ENCODE measurements around the gene HDAC4. TPM values are rescaled to one million over a fixed set of nuclear protein-coding genes. Genes with fewer than 3 reads are reported as not detected.

Gene HDAC4
- polyA plus RNA-seq, 1 donor from 2014 or later, result 2.8 TPM

- Mint-ChIP-seq H3K9me3 (peaks cover 2 to 10% (median 8%) of the 10 kb centered on the region in 3 donors), H3K27me3 (peaks cover 34% of the 10 kb centered on the region), H3K4me1 (peaks cover 0 to 10% (median 0%) of the 10 kb centered on the region in 3 donors)
Measured at GRCh38 chr2:239436669-239437335, 36.0 kb upstream of the HDAC4 start.

GRCh38 chr2:239436076-239436475, 35.3 kb upstream of the HDAC4 start:
- no peaks in the 10 kb centered on the region for H3K36me3 Mint-ChIP-seq
- peaks cover 27% of the 10 kb centered on the region for H3K27me3 Mint-ChIP-seq
- H3K4me1 Mint-ChIP-seq, result peaks cover 0 to 5% (median 0%) of the 10 kb centered on the region in 3 donors
- H3K27ac Mint-ChIP-seq, result no peak overlapping the region
- peaks cover 2 to 10% (median 8%) of the 10 kb centered on the region in 3 donors for H3K9me3 Mint-ChIP-seq
- no peak overlapping the region for H3K4me3 Mint-ChIP-seq

More at GRCh38 chr2:239436669-239437335, 36.0 kb upstream of the HDAC4 start:
- H3K36me3 Mint-ChIP-seq, result no peaks in the 10 kb centered on the region
- H3K27ac Mint-ChIP-seq, result peak overlapping the region in 1 of 3 donors; percentile 34
- H3K4me3 Mint-ChIP-seq, result no peak overlapping the region

- peaks cover 9% of the 10 kb centered on the region for H3K27me3 Mint-ChIP-seq
- peaks cover 2 to 10% (median 8%) of the 10 kb centered on the region in 3 donors for H3K9me3 Mint-ChIP-seq
- H3K4me1 Mint-ChIP-seq, result peaks cover 0 to 2% (median 0%) of the 10 kb centered on the region in 3 donors
- no peak overlapping the region for H3K4me3 Mint-ChIP-seq
- H3K36me3 Mint-ChIP-seq, result no peaks in the 10 kb centered on the region
- H3K27ac Mint-ChIP-seq, result no peak overlapping the region
Measured at GRCh38 chr2:239433777-239434403, 33.1 kb upstream of the HDAC4 start.

- Mint-ChIP-seq H3K27me3 (peaks cover 13% of the 10 kb centered on the region), H3K36me3 (no peaks in the 10 kb centered on the region), H3K4me1 (peaks cover 0 to 2% (median 0%) of the 10 kb centered on the region in 3 donors), H3K9me3 (peaks cover 2 to 10% (median 8%) of the 10 kb centered on the region in 3 donors), H3K27ac (no peak overlapping the region), H3K4me3 (no peak overlapping the region)
Measured at GRCh38 chr2:239432174-239432573, 31.4 kb upstream of the HDAC4 start.

- Mint-ChIP-seq H3K4me3 (no peak overlapping the region), H3K9me3 (peaks cover 2 to 10% (median 6%) of the 10 kb centered on the region in 3 donors), H3K27ac (no peak overlapping the region), H3K36me3 (no peaks in the 10 kb centered on the region), H3K4me1 (peaks cover 0 to 2% (median 0%) of the 10 kb centered on the region in 3 donors), H3K27me3 (peaks cover 15% of the 10 kb centered on the region)
Measured at GRCh38 chr2:239431536-239431935, 30.7 kb upstream of the HDAC4 start.

- Mint-ChIP-seq H3K4me1 (peaks cover 0 to 2% (median 0%) of the 10 kb centered on the region in 3 donors), H3K9me3 (peaks cover 2 to 10% (median 6%) of the 10 kb centered on the region in 3 donors), H3K27me3 (peaks cover 15% of the 10 kb centered on the region), H3K4me3 (no peak overlapping the region), H3K27ac (no peak overlapping the region), H3K36me3 (no peaks in the 10 kb centered on the region)
Measured at GRCh38 chr2:239429473-239430350, 28.9 kb upstream of the HDAC4 start.

GRCh38 chr2:239425631-239426030, 24.8 kb upstream of the HDAC4 start:
- Mint-ChIP-seq H3K27ac (no peak overlapping the region), H3K4me3 (no peak overlapping the region), H3K27me3 (peaks cover 15% of the 10 kb centered on the region)

GRCh38 chr2:239424337-239425045, 23.7 kb upstream of the HDAC4 start:
- Mint-ChIP-seq H3K27ac (no peak overlapping the region), H3K4me1 (no peaks in the 10 kb centered on the region), H3K4me3 (no peak overlapping the region), H3K36me3 (no peaks in the 10 kb centered on the region), H3K27me3 (peaks cover 18% of the 10 kb centered on the region), H3K9me3 (no peaks in the 10 kb centered on the region)

More at GRCh38 chr2:239425631-239426030, 24.8 kb upstream of the HDAC4 start:
- H3K36me3 Mint-ChIP-seq, result no peaks in the 10 kb centered on the region
- no peaks in the 10 kb centered on the region for H3K9me3 Mint-ChIP-seq
- no peaks in the 10 kb centered on the region for H3K4me1 Mint-ChIP-seq

GRCh38 chr2:239423551-239423950, 22.7 kb upstream of the HDAC4 start:
- Mint-ChIP-seq H3K4me3 (no peak overlapping the region), H3K36me3 (no peaks in the 10 kb centered on the region), H3K4me1 (no peaks in the 10 kb centered on the region), H3K27me3 (peaks cover 18% of the 10 kb centered on the region), H3K27ac (no peak overlapping the region), H3K9me3 (no peaks in the 10 kb centered on the region)

GRCh38 chr2:239421851-239422250, 21.0 kb upstream of the HDAC4 start:
- H3K27ac Mint-ChIP-seq, result no peak overlapping the region
- H3K4me1 Mint-ChIP-seq, result no peaks in the 10 kb centered on the region

GRCh38 chr2:239420082-239420481, 19.3 kb upstream of the HDAC4 start:
- H3K27me3 Mint-ChIP-seq, result peaks cover 10% of the 10 kb centered on the region

More at GRCh38 chr2:239421851-239422250, 21.0 kb upstream of the HDAC4 start:
- Mint-ChIP-seq H3K9me3 (no peaks in the 10 kb centered on the region), H3K36me3 (no peaks in the 10 kb centered on the region), H3K27me3 (peaks cover 12% of the 10 kb centered on the region), H3K4me3 (no peak overlapping the region)

GRCh38 chr2:239418918-239419317, 18.1 kb upstream of the HDAC4 start:
- Mint-ChIP-seq H3K4me3 (no peak overlapping the region), H3K36me3 (no peaks in the 10 kb centered on the region)

More at GRCh38 chr2:239420082-239420481, 19.3 kb upstream of the HDAC4 start:
- Mint-ChIP-seq H3K27ac (no peak overlapping the region), H3K4me1 (no peaks in the 10 kb centered on the region), H3K9me3 (no peaks in the 10 kb centered on the region), H3K4me3 (no peak overlapping the region), H3K36me3 (no peaks in the 10 kb centered on the region)

GRCh38 chr2:239412905-239413603, 12.2 kb upstream of the HDAC4 start:
- H3K27me3 Mint-ChIP-seq, result peaks cover 14% of the 10 kb centered on the region
- no peaks in the 10 kb centered on the region for H3K4me1 Mint-ChIP-seq
- H3K4me3 Mint-ChIP-seq, result no peak overlapping the region

More at GRCh38 chr2:239418918-239419317, 18.1 kb upstream of the HDAC4 start:
- Mint-ChIP-seq H3K4me1 (no peaks in the 10 kb centered on the region), H3K9me3 (peaks cover 0 to 2% (median 0%) of the 10 kb centered on the region in 3 donors), H3K27me3 (peaks cover 10% of the 10 kb centered on the region), H3K27ac (no peak overlapping the region)

More at GRCh38 chr2:239412905-239413603, 12.2 kb upstream of the HDAC4 start:
- H3K27ac Mint-ChIP-seq, result no peak overlapping the region
- peaks cover 4 to 7% (median 6%) of the 10 kb centered on the region in 3 donors for H3K9me3 Mint-ChIP-seq
- H3K36me3 Mint-ChIP-seq, result peaks cover 3% of the 10 kb centered on the region
